ENCODE data around the gene PGAM1. TPM values are rescaled to one million over a fixed set of nuclear protein-coding genes. Genes with fewer than 3 reads are reported as not detected.

PGAM1 gene
- total and polyA plus RNA-seq, 2 of the 13 experiments (the other 11 are each of a cell fraction or from before 2014, with no cell fraction given), result 354 to 483 TPM

DNA sequence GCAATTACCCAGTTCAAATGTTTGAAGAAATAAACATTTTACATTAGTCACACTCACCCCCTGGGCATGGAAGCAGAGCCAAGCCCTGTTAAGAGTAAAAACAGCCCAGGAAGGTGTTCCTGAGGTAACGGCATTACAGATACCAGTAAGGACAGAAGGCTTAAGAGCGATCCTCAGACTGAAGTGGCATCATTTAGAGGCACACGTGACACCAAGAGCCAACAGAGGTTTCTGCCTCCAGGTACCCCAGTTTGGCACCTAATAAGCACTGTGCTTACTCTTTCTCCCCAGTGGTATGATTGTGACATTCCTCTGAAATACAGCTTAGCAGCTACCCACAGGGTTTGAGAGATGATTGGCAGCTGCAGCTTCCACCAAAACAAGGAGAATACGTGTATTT is 55.1 kb downstream of the PGAM1 start (continued):
- TF ChIP-seq, protein P1, sequence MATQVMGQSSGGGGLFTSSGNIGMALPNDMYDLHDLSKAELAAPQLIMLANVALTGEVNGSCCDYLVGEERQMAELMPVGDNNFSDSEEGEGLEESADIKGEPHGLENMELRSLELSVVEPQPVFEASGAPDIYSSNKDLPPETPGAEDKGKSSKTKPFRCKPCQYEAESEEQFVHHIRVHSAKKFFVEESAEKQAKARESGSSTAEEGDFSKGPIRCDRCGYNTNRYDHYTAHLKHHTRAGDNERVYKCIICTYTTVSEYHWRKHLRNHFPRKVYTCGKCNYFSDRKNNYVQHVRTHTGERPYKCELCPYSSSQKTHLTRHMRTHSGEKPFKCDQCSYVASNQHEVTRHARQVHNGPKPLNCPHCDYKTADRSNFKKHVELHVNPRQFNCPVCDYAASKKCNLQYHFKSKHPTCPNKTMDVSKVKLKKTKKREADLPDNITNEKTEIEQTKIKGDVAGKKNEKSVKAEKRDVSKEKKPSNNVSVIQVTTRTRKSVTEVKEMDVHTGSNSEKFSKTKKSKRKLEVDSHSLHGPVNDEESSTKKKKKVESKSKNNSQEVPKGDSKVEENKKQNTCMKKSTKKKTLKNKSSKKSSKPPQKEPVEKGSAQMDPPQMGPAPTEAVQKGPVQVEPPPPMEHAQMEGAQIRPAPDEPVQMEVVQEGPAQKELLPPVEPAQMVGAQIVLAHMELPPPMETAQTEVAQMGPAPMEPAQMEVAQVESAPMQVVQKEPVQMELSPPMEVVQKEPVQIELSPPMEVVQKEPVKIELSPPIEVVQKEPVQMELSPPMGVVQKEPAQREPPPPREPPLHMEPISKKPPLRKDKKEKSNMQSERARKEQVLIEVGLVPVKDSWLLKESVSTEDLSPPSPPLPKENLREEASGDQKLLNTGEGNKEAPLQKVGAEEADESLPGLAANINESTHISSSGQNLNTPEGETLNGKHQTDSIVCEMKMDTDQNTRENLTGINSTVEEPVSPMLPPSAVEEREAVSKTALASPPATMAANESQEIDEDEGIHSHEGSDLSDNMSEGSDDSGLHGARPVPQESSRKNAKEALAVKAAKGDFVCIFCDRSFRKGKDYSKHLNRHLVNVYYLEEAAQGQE (IDR thresholded peaks at IDR 0.05; ENCODE audit: borderline replicate concordance in 1 of 2, low read depth in 1 of 2, low read length in 2 of 2), result no peak
- TF ChIP-seq ZNF773 (CRISPR knock-in tag; IDR thresholded peaks at IDR 0.05; ENCODE audit: borderline replicate concordance), result no peak
- no peak for TF ChIP-seq SMARCE1 (IDR thresholded peaks at IDR 0.05; ENCODE audit: borderline replicate concordance)

DNA sequence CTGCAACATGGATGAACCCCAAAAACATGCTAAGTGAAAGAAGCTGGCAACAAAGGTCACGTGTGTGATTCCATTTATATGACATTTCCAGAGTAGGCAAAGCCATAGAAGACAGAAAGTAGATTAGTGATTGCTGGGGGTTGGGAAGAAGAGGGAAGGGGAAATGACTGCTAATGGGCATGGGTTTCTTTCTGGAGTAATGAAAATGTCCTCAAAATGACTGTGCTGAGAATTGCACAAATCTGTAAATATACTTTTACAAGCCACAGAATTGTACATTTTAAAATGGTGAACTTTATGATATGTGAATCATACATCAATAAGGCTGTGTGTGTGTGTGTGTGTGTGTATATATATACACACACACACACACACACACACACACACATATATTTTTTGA is 56.4 kb downstream of the PGAM1 start:
- Histone ChIP-seq H3K4me2 (ENCODE audit: low read depth, low read length) (no peak overlapping the region), H3K4me1 (ENCODE audit: insufficient read depth, low read length) (peaks cover 22% of the 10 kb centered on the region), H3K9me3 (ENCODE audit: low read length) (no peaks in the 10 kb centered on the region), H3K36me3 (replicated peaks in 1 of 2; ENCODE audit: control insufficient read depth in 1 of 2, insufficient read depth in 2 of 2, low read length in 2 of 2) (peaks cover 17 to 61% of the 10 kb centered on the region in 2 experiments), H3K4me3 (replicated peaks in 1 of 3; ENCODE audit: insufficient read depth in 1 of 3, low read depth in 2 of 3, low read length in 3 of 3) (no peak overlapping the region), H3K79me2 (ENCODE audit: insufficient read depth, low read length) (peaks cover 26% of the 10 kb centered on the region), H3K27ac (ENCODE audit: extremely low read length, insufficient read depth, low read length) (no peak overlapping the region), H3K9ac (ENCODE audit: insufficient read depth, low read depth, low read length) (no peak overlapping the region), H2AFZ (ENCODE audit: low read length) (no peak overlapping the region), H3K27me3 (ENCODE audit: control insufficient read depth in 1 of 2, insufficient read depth in 2 of 2, low read length in 2 of 2) (no peaks in the 10 kb centered on the region), H4K20me1 (ENCODE audit: insufficient read depth, low read length) (no peaks in the 10 kb centered on the region)
- in situ Hi-C loops (cut with HindIII; ENCODE audit: extremely low pct_ligation_motif_present, low pct_unique_long_range_greater_than_20kb), result no loop called here
- no peak for DNase-seq (ENCODE audit: low spot score)
- POLR2A ChIA-PET, result no interaction called here
- WGBS (ENCODE audit: low lambda C conversion rate), result 90% methylated on average over 1 of the region's 1 CpG
- CTCF ChIA-PET (ENCODE audit: low intra/inter-chr PET ratio, low total read pairs), result no interaction called here
- no peak for ATAC-seq
- no peak for FAIRE-seq
- intact Hi-C loops (cut with micrococcal nuclease; ENCODE audit: unreplicated experiment), result no loop called here
- no TSS peak for BruUV-seq (replicated peaks)
- TF ChIP-seq, protein P2, sequence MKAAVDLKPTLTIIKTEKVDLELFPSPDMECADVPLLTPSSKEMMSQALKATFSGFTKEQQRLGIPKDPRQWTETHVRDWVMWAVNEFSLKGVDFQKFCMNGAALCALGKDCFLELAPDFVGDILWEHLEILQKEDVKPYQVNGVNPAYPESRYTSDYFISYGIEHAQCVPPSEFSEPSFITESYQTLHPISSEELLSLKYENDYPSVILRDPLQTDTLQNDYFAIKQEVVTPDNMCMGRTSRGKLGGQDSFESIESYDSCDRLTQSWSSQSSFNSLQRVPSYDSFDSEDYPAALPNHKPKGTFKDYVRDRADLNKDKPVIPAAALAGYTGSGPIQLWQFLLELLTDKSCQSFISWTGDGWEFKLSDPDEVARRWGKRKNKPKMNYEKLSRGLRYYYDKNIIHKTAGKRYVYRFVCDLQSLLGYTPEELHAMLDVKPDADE (CRISPR knock-in tag; IDR thresholded peaks at IDR 0.05), result no peak
- TF ChIP-seq, protein P3, sequence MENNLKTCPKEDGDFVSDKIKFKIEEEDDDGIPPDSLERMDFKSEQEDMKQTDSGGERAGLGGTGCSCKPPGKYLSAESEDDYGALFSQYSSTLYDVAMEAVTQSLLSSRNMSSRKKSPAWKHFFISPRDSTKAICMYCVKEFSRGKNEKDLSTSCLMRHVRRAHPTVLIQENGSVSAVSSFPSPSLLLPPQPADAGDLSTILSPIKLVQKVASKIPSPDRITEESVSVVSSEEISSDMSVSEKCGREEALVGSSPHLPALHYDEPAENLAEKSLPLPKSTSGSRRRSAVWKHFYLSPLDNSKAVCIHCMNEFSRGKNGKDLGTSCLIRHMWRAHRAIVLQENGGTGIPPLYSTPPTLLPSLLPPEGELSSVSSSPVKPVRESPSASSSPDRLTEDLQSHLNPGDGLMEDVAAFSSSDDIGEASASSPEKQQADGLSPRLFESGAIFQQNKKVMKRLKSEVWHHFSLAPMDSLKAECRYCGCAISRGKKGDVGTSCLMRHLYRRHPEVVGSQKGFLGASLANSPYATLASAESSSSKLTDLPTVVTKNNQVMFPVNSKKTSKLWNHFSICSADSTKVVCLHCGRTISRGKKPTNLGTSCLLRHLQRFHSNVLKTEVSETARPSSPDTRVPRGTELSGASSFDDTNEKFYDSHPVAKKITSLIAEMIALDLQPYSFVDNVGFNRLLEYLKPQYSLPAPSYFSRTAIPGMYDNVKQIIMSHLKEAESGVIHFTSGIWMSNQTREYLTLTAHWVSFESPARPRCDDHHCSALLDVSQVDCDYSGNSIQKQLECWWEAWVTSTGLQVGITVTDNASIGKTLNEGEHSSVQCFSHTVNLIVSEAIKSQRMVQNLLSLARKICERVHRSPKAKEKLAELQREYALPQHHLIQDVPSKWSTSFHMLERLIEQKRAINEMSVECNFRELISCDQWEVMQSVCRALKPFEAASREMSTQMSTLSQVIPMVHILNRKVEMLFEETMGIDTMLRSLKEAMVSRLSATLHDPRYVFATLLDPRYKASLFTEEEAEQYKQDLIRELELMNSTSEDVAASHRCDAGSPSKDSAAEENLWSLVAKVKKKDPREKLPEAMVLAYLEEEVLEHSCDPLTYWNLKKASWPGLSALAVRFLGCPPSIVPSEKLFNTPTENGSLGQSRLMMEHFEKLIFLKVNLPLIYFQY (CRISPR knock-in tag; IDR thresholded peaks at IDR 0.05; ENCODE audit: borderline replicate concordance), result no peak
- TF ChIP-seq RELA (CRISPR knock-in tag; IDR thresholded peaks at IDR 0.05) (no peak), EP300 (IDR thresholded peaks at IDR 0.05; ENCODE audit: low read depth in 2 of 2, low read length in 2 of 2) (no peak), EP300 (CRISPR knock-in tag; IDR thresholded peaks at IDR 0.05; ENCODE audit: borderline replicate concordance) (no peak), KLF11 (CRISPR knock-in tag; IDR thresholded peaks at IDR 0.05) (no peak), ZNF850 (CRISPR knock-in tag; conservative IDR thresholded peaks at IDR 0.05) (no peak), ZNF550 (CRISPR knock-in tag; IDR thresholded peaks at IDR 0.05; ENCODE audit: borderline replicate concordance) (no peak), NFATC3 (CRISPR knock-in tag; IDR thresholded peaks at IDR 0.05) (no peak), MTF1 (CRISPR knock-in tag; IDR thresholded peaks at IDR 0.05) (no peak), ZNF749 (CRISPR knock-in tag; IDR thresholded peaks at IDR 0.05; ENCODE audit: borderline replicate concordance) (no peak), ARNT2 (CRISPR knock-in tag; IDR thresholded peaks at IDR 0.05; ENCODE audit: low read depth) (no peak), ARNT (IDR thresholded peaks at IDR 0.05) (no peak), SRSF1 (optimal IDR thresholded peaks at IDR 0.05; ENCODE audit: low read depth, low read length) (no peak)

Measured in HepG2 (cell line).